Fibroblast of the conjunctiva (primary cell): ENCODE measurements around the gene ZNF80.
"Not testable (repeated sequence)": the region's sequence is repeated elsewhere in the genome, so short reads cannot be mapped to it uniquely, and the experiment has no call there.

ENCODE experiments used
- DNase-seq: peaks from one replicate; pipeline ENCODE4 v3.0.0-alpha.2; 2010; ENCODE audit warnings: low read depth

The ZNF80 gene

GRCh38 chr3:114237478-114237877, at the start of gene ZNF80:
TSS of gene ZNF80 (minus strand) at chr3:114237578. CDS start at chr3:114237074, 504 bp downstream.
- not testable (repeated sequence) for DNase-seq

- DNase-seq: no peak
Observed at GRCh38 chr3:114286266-114286665, 48.9 kb upstream of the ZNF80 start.

GRCh38 chr3:114285648-114286230, 48.4 kb upstream of the ZNF80 start:
- no peak for DNase-seq

- DNase-seq: no peak
Observed at GRCh38 chr3:114284644-114285043, 47.3 kb upstream of the ZNF80 start.

- not testable (repeated sequence) for DNase-seq
Observed at GRCh38 chr3:114276856-114277255, 39.5 kb upstream of the ZNF80 start.

- DNase-seq: no peak
Observed at GRCh38 chr3:114274929-114275328, 37.6 kb upstream of the ZNF80 start.

- no peak for DNase-seq
Observed at GRCh38 chr3:114272271-114272670, 34.9 kb upstream of the ZNF80 start.

GRCh38 chr3:114270019-114270418, 32.6 kb upstream of the ZNF80 start:
- DNase-seq: no peak

GRCh38 chr3:114260152-114260551, 22.8 kb upstream of the ZNF80 start:
- DNase-seq: no peak

- DNase-seq: no peak
Observed at GRCh38 chr3:114259566-114259965, 22.2 kb upstream of the ZNF80 start.

- no peak for DNase-seq
Observed at GRCh38 chr3:114253505-114253904, 16.1 kb upstream of the ZNF80 start.

GRCh38 chr3:114252954-114253353, 15.6 kb upstream of the ZNF80 start:
- no peak for DNase-seq

GRCh38 chr3:114242947-114243346, 5.6 kb upstream of the ZNF80 start:
- DNase-seq: no peak

- no peak for DNase-seq
Observed at GRCh38 chr3:114241262-114241661, 3.9 kb upstream of the ZNF80 start.

- not testable (repeated sequence) for DNase-seq
Observed at GRCh38 chr3:114238146-114238785, 888 bp upstream of the ZNF80 start.

- no peak for DNase-seq
Observed at GRCh38 chr3:114235431-114235830, 1.9 kb downstream of the ZNF80 start.

GRCh38 chr3:114234745-114235144, 2.6 kb downstream of the ZNF80 start:
- no peak for DNase-seq

- DNase-seq: no peak
Observed at GRCh38 chr3:114231616-114232015, 5.8 kb downstream of the ZNF80 start.

GRCh38 chr3:114227076-114227475, 10.3 kb downstream of the ZNF80 start:
- DNase-seq: no peak

GRCh38 chr3:114226313-114226712, 11.1 kb downstream of the ZNF80 start:
- DNase-seq: no peak

- no peak for DNase-seq
Observed at GRCh38 chr3:114223143-114223542, 14.2 kb downstream of the ZNF80 start.

GRCh38 chr3:114221881-114222264, 15.5 kb downstream of the ZNF80 start:
- no peak for DNase-seq

- no peak for DNase-seq
Observed at GRCh38 chr3:114221165-114221880, 16.1 kb downstream of the ZNF80 start.
